Ishikawa (cell line): Measurements from ENCODE around the gene CFAP45.

Experiments used
- CEBPB ChIP-seq: IDR thresholded peaks from 2 replicates; pipeline ENCODE4 v1.6.1; 2012
- CREB1 ChIP-seq: IDR thresholded peaks from 2 replicates; pipeline ENCODE4 v1.6.1; 2012; ENCODE audit warnings: low read depth
- EGR1 ChIP-seq: IDR thresholded peaks from 2 replicates; pipeline ENCODE4 v1.6.1; 2012
- FOXM1 ChIP-seq: IDR thresholded peaks from 2 replicates; pipeline ENCODE4 v1.6.1; 2012; ENCODE audit warnings: low read depth, borderline replicate concordance
- MAX ChIP-seq: IDR thresholded peaks from 2 replicates; pipeline ENCODE4 v1.6.1; 2012
- RAD21 ChIP-seq: IDR thresholded peaks from 2 replicates; pipeline ENCODE4 v1.6.1; 2012; ENCODE audit warnings: low read depth
- REST ChIP-seq: IDR thresholded peaks from 2 replicates; pipeline ENCODE4 v1.6.1; 2012; ENCODE audit warnings: low read depth, mild to moderate bottlenecking
- TAF1 ChIP-seq: IDR thresholded peaks from 2 replicates; pipeline ENCODE4 v1.6.1; 2012; ENCODE audit warnings: low read depth, mild to moderate bottlenecking
- TEAD4 ChIP-seq: IDR thresholded peaks from 2 replicates; pipeline ENCODE4 v1.6.1; 2012
- YY1 ChIP-seq: IDR thresholded peaks from 2 replicates; pipeline ENCODE4 v1.6.1; 2012; ENCODE audit warnings: low read depth
- ZBTB7A ChIP-seq: IDR thresholded peaks from 2 replicates; pipeline ENCODE4 v1.6.1; 2012; ENCODE audit warnings: low read depth

GRCh38 chr1:159832309-159832708 lies 67.7 kb downstream of the CFAP45 start:
- no peak for TF ChIP-seq YY1
- no peak for TF ChIP-seq TAF1
- TF ChIP-seq RAD21: no peak
- TF ChIP-seq ZBTB7A: no peak
- no peak for TF ChIP-seq FOXM1
- no peak for TF ChIP-seq CREB1
- no peak for TF ChIP-seq REST
- TF ChIP-seq TEAD4: no peak
- no peak for TF ChIP-seq MAX
- TF ChIP-seq EGR1: no peak
- TF ChIP-seq CEBPB: no peak
